T-helper 2 cell treated with Interferon-gamma antibody and Interleukin-4, amounts not matched to agents 100 ng/mL and 5 ng/mL, for 36 hours (primary cell): Measurements from ENCODE around the gene DDX1. TPM values are rescaled to one million over a fixed set of nuclear protein-coding genes. Genes with fewer than 3 reads are reported as not detected.

Source experiments
- intact Hi-C: fragments of 100-400 bp; cut with micrococcal nuclease; formaldehyde crosslinking; loops from one replicate; pipeline ENCODE4 v1.15.1; 2023
- total RNA-seq: library from RNA; stranded (reverse); gene quantifications from 2 replicates; pipeline ENCODE4 v1.2.3, GENCODE V29; 2022

The DDX1 gene
- total RNA-seq, 1 donor from 2014 or later: 71.3 TPM

- intact Hi-C loops: no loop called here
Observed at GRCh38 chr2:15656090-15656489, 64.4 kb downstream of the DDX1 start.

DNA sequence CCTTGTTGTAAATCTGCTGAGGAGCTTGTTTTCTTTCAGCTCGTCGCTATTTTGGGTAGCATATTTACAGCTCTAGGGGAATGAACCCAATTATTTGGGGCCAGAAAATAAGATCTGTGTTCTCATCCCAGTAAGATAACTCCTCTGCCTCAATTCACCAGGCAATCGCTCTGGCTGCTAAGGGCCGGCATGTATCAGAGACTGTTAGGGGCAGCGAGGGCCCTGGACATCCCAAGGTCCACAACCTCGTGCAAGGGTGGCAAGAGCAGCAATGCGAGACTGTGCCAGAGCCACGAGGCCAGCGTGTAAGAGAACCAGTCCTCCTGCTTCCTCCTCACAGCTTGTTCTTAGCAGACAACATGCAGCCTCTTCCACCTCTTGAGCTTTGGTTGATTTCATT, 66.1 kb downstream of the DDX1 start:
- intact Hi-C loops: no loop called here

- intact Hi-C loops: no loop called here
Observed at GRCh38 chr2:15658911-15659310, 67.2 kb downstream of the DDX1 start.

DNA sequence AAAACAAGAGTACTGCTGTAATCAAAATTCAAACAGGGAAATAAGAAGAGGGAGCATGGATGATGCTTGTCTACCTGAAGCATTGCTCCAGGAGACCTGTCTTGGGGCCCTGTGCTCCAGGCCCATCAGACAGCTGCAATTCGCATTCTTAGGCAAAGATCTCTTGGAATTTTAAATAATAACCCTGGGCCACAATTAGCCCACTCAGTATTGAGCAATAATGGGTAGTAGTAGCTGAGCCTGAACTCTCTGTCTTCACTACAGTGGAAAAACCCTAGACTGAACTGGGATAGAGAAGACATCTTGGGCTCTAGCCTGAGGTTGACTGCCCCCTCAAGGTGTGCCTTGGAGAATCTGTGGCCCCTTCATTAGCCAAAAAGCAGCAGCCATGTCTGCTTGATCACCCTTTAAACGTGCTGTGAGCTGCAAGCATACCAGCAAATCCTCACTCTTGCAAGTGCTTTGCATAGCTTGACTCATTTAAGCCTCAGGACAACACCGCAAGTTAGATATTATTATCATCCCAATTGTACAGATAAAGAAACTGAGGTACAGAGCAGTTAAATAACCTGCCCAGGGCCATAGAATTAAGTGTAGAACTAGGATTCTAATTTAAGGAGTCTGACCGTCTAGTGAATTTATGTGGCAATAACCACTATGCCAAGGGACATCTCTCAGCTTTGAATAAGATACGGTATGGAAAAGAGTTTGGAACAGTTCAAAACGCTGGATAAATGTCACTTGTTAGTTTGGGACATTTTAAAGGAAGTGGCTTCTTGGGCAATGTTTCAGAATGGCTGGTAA, 69.0 kb downstream of the DDX1 start:
- intact Hi-C loops: no loop called here

GRCh38 chr2:15661295-15661569, 69.6 kb downstream of the DDX1 start:
- intact Hi-C loops: no loop called here

DNA sequence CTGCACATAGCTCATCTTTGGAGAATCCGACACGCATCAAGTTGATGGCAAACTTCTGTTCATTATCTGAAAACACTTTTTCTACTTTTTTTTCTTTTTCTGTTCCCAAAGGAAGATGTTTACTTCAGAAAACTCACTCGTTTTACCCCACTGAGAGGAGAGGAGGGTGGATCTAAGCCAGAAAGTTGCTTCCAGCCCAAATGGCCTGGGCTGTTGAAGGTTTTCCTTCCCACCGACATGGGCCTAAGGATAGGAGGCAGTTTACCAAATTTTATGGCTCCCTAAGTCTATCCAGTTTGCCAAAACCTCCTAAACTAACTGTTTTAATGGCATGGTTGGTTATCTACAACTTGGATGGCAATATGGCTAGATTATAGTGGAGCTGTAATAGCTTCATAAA, 70.4 kb downstream of the DDX1 start:
- intact Hi-C loops: no loop called here

- intact Hi-C loops: no loop called here
Observed at GRCh38 chr2:15662579-15662978, 70.9 kb downstream of the DDX1 start.

DNA sequence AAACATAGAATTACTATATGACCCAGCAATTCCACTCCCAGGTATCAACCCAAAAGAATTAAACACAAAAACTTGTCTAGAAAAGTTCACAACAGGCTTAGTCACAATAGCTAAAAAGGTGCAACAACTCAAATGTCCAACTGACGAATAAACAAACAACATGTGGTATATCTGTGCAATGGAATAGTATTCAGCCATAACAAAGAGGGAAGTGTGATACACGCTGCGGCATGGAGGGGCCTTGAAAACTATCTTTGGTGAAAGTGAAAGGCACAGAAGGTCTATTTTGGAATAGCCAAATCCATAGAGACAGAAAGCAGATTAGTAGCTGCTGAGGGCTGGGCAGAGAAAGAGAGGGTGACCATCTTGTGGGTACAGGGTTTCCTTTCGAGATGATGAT, 72.1 kb downstream of the DDX1 start:
- intact Hi-C loops: no loop called here

- intact Hi-C loops: no loop called here
Observed at GRCh38 chr2:15664273-15665066, 72.8 kb downstream of the DDX1 start.

GRCh38 chr2:15665067-15665942, 73.6 kb downstream of the DDX1 start:
- intact Hi-C loops: no loop called here

DNA sequence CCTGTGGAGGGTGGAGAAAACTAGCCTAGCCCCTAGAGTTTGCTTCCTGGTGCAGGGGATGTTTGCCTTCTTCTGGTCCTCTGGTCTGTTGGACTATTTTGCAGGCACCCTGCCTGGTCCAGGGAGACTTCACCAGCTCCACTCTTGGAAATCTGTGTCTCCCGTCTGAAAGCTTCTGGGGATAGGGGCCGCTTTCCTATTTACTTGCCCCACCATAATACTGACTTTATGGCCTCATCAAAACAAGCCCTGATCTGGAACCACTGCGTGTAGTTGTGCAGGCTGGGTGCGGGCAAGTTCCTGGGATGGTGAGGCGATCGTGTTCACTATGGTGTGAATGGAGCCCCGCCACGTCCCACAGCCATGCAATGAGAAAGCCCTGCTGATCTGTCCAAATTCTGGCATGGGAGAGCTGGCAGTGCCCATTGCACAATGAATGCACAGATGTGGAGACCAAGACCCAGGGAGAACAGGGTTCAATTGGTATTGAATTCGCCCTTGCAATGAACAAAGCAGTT, 74.3 kb downstream of the DDX1 start:
- intact Hi-C loops: no loop called here

DNA sequence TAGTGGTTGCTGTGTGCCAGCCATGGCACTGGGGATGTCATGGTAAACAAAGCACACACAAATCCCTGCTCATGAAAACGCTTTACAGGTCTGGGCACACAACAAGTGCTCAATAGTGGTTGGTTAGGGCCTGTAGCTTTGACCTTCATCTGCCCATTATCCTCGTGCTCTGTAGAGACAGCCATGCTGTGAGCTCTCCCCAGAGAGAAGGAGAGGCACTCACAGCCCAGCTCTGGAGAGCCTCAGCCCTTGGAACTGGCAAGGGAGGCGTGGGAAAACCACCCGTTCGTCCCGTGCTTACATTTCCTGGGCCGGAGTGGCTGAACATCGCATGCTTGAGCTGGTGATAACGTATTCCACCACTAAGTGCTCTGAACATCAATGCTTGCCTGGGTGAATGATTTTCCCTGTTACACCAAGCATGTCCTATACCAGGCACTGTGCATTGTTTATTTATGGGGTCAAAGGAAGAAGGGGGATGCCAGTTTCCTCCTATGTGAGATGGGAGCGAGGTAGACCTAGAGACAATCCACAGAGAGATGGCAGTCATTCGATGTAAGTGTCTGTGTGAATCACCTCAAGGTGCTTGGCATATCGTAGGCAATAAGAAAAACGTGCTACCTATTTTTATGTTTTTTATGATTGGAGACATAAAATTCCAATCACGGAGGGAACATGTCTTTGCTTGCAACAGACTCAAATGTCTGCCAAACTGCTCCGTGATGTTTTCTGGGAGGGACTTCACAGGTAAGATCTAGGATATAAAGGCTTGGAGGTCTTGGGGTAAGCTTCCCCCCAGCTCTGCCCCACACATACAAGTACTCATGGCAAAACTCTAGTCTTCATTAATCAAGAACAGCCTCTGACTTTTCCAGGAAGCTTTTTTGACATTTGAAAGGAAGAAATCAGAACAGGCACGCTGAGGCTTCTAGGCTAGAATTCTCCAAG, 75.5 kb downstream of the DDX1 start:
- intact Hi-C loops: no loop called here

GRCh38 chr2:15667809-15668556, 76.3 kb downstream of the DDX1 start:
- intact Hi-C loops: no loop called here

DNA sequence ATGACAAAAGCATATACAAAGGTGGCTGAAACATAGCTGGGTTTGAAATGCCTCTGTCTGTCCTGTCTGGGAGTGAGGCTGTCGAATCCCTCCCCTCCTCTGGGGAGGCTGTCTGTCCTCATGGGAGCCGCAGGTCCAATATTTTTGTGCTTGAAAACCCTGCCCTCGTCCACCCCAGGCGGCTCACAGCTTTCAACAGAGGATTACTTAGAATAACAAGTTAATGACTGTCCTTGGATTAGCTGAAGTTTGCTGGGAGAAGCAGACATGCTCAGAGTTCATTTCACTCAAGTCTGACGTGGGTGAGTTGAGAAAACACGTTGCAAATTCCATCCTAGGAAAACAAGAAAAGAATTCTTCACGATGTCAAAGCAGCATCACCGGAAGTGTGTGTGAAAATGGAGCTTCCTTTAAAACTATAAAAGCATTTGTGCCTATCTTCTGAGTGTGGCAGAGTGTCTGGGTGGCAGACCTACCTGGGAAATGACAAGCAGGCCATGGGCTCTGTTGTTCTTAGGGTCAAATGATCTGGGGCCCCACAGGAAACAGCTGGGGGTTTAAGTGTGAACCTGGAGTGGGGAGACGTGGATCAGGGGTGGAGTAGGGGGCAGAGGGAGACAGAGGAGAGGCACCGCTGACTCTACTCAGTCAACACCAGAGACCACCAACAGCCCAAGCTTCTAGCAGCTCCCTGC, 77.1 kb downstream of the DDX1 start:
- intact Hi-C loops: no loop called here

DNA sequence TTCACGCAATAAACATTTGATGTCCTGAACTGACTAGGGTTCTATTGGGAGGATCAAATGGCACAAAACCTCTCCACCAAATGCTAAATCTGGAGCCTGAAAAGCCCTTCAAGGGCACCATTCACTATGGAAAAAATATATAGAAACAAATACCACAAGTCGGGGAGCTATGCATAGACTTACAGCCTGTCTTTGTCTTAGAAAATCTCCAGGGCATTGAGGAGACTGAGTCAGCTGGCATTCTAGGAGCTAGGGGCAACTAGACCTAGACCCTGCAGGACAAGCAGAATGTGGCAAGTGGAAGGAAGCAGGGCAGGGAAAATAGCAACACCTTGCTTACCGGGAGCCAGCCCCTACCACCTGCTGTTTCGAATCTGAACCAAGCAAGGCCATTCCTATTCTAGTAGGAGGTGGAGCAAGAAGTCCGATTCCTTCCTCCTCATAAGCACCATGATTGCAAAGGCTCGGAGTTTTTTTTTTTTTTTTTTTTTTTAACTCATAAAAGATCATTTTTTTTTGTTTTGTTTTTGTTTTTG, 77.8 kb downstream of the DDX1 start:
- intact Hi-C loops: no loop called here

DNA sequence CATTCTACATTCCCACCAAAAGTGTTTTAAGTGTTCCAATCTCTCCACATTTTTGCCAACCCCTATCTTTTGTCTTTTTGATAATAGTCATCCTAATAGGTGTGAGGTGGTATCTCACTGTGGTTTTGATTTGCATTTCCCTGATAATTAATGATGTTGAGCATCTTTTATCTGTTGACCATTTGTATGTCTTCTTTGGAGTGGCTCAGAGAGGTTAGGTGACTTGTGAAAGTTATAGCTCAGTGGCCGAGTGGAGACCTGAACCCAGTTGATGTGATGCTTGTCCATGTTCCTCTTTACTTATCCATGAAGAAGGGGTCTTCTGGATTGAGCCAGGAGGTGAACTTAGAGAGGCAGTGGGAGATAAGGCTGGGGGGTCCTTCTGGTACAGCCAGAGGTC, 78.8 kb downstream of the DDX1 start:
- intact Hi-C loops: no loop called here

DNA sequence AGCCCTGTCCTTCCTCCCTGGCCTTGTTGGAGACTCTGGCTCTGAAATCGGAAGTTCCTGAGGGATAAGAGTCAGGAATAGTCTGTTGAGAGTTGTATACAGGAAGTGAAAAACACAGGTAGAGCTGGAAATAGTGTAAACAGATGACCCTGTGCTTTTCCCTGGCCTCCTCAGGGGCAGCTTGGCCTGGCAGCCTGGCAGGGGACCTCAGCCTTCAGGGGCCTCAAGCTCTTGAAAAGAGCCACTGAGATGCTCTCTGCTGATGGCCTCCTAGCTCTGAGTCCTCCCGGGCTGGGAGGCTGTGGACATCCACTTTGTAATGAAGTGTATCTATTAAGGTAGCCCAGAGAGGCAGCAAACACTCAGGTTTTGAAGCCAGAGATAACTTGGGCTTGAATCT, 79.3 kb downstream of the DDX1 start:
- intact Hi-C loops: no loop called here

DNA sequence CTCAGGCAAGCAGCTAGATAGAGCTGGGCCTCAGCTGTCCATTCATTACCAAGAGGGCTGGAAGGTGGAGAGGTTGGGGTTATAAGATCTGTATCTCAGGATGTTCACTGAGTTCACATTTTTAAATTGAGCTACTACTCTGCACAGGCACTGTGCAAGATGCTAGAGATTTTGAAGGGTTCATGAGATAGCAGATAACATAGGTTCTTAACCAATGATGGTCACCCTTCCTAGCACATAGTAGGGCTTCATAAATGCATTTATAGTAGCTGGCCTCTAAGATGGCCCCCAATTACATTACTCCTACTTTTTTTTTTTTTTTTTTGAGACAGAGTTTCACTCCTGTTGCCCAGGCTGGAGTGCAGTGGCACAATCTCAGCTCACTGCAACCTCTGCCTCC, 79.7 kb downstream of the DDX1 start:
- intact Hi-C loops: no loop called here
